Mononuclear cell (primary cell): Measurements from ENCODE around the gene FNDC3A. TPM values are rescaled to one million over a fixed set of nuclear protein-coding genes. Genes with fewer than 3 reads are reported as not detected.

Experiments
- H3K27me3 ChIP-seq: 2 replicates; pipeline ENCODE4 v1.6.0; 2011; ENCODE audit warnings: low read length, control low read depth; ENCODE audit not compliant: insufficient read depth
- H3K4me1 ChIP-seq: 2 replicates; pipeline ENCODE4 v1.5.1; 2011; ENCODE audit warnings: mild to moderate bottlenecking, low read length, control low read depth; ENCODE audit not compliant: insufficient read depth
- H3K4me3 ChIP-seq: 2 replicates; pipeline ENCODE4 v1.5.1; 2011; ENCODE audit warnings: mild to moderate bottlenecking, low read length, moderate library complexity
- H3K9me3 ChIP-seq: 2 replicates; pipeline ENCODE4 v1.5.1; 2011; ENCODE audit warnings: low read depth, mild to moderate bottlenecking, control low read depth, low read length
- total RNA-seq: library from RNA; depleted of rRNA; stranded (reverse); fragments of >200 nt; gene quantifications from one replicate; pipeline ENCODE4 v1.2.3, GENCODE V29; 2012

Gene FNDC3A
- total RNA-seq, 1 donor, result 29.5 TPM

DNA sequence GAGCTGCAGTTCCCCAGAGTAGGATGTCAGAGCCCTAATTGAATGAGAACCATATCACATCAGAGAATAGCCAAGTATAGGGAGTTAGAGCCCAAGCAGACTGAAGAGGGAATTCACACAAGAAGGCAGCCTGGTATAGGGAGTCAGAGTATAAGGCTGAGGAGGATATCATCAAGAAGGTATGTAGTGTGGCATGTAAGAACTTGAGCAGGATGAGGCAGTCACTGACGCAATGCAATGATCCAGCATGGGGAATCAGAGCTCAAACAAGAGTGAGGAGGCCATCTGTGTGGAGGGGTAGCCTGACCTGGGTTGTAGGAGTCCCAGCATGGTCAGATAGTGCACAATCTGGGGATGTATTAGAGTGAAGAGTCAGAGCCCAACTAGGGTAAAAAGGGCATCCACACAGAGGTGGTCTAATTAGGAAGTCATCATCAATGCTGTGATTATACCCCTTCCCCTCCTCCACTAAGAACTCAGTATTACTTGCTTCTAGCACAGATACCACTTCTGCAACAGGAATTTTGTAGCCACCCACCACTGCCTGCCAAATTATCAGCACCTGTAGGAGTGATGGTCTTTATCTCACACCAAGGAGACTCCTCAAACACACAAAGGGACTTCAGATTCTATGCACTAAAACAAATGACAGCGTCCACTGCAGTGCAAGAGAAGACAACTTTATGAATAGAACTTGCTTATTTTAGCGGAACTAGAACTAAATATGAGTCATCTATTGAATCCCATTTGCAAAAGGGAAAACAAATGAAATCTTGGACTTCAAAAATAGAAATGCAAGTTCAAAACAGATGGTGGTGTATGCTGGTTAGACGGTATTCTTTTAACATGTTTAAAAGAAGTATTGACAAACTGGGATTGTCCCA is 107.2 kb downstream of the FNDC3A start:
- Histone ChIP-seq H3K4me3 (no peak overlapping the region), H3K9me3 (no peaks in the 10 kb centered on the region), H3K4me1 (no peaks in the 10 kb centered on the region), H3K27me3 (no peaks in the 10 kb centered on the region)

DNA sequence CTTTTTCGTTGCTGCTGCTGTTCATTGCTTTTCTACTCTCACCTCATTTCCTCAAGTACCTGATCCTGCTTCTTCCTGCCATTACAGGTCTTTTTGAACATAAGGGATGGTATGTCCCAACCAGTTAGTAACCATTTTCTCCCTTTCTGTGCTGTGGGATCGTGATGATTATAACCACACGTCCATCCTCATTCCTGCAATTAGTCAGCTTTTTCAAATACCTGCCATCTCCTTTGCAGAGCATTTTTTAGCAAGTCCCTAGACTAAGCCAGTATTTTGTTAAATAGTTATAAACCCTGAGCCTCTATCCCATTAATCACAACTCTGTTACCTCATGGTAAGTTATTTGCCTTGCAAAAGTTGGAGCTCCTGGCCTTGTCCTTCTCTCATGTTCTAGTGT is 109.2 kb downstream of the FNDC3A start:
- Histone ChIP-seq H3K27me3 (no peaks in the 10 kb centered on the region), H3K4me3 (no peak overlapping the region), H3K9me3 (no peaks in the 10 kb centered on the region), H3K4me1 (no peaks in the 10 kb centered on the region)

DNA sequence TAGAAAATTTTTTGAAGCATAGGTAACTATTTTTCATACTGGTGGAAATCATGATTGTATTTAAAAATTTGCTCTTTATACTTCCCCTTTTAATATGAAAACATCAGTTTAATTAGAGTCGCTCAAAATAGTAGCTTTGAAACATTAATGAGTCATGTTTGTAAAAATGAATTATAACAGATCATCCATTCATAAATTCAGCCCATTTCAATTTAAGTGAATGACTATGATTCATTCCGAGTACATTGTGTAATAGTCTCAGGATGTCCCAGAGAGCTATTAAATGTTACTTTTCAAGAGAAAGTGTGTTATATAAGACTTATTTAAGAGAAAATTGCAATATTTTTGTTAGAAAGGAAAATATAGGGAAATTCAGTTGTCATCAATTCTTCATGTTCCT is 111.0 kb downstream of the FNDC3A start:
- no peaks in the 10 kb centered on the region for H3K9me3 ChIP-seq
- no peaks in the 10 kb centered on the region for H3K27me3 ChIP-seq
- H3K4me1 ChIP-seq, result no peaks in the 10 kb centered on the region
- no peak overlapping the region for H3K4me3 ChIP-seq

DNA sequence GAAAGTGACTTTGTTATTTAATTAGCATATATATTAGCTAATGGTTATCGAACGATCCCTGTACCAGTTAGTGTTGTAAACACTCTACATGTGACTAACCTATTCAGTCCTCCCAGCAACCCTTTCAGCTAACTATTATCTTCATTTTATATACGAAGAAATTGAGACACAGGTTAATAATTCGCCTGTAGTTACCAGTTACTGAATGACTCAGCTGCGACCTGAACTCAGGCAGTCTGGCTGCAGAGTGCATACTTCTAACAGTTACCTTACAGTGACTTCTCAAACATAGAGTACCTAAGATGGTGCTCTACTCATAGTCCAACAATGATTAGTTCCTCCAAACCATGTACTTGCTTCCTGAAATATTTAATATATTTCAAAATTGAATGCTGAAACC is 117.7 kb downstream of the FNDC3A start:
- Histone ChIP-seq H3K9me3 (no peaks in the 10 kb centered on the region), H3K27me3 (no peaks in the 10 kb centered on the region), H3K4me3 (no peak overlapping the region), H3K4me1 (no peaks in the 10 kb centered on the region)

DNA sequence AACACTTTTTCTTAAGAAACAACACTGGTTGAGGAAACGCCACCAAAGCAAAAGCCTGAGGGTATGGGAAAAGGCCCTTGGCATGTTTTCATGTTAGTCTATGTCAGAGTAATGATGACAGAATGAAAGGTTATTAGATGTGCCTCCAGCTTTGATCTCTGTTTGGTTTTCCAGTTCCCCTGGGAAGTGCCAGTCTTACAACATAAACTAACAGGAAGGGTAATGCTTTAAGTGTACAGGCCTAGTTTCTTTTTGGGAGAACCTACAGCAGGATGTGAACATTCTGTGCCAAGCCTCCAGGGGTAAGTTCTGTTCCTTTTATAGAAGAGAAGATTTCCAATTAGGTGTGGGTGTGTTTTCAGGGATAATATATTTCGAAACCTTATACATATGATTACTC is 121.7 kb downstream of the FNDC3A start:
- H3K9me3 ChIP-seq, result no peaks in the 10 kb centered on the region
- H3K27me3 ChIP-seq, result no peaks in the 10 kb centered on the region
- H3K4me3 ChIP-seq, result no peak overlapping the region
- H3K4me1 ChIP-seq, result no peaks in the 10 kb centered on the region

DNA sequence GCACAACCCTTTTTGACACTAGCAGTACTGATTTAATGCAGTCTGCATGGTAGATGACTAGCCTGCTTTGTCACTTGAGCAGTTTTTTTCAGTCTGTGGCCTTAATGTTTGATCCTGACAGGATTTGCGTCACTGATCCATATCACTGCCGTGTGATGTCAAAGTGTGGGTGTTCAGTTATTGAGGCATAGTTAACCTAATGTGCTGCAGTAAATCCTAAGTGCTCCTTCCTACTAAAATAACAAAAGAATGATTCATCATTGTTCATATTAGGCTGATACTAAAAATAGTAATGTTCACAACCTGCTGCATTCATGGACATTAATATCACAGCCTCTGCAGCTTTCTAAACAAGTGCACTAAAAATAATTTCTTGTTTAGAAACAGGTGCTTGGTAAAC is 122.5 kb downstream of the FNDC3A start:
- no peak overlapping the region for H3K4me3 ChIP-seq
- H3K9me3 ChIP-seq, result no peaks in the 10 kb centered on the region
- H3K4me1 ChIP-seq, result no peaks in the 10 kb centered on the region
- H3K27me3 ChIP-seq, result no peaks in the 10 kb centered on the region

DNA sequence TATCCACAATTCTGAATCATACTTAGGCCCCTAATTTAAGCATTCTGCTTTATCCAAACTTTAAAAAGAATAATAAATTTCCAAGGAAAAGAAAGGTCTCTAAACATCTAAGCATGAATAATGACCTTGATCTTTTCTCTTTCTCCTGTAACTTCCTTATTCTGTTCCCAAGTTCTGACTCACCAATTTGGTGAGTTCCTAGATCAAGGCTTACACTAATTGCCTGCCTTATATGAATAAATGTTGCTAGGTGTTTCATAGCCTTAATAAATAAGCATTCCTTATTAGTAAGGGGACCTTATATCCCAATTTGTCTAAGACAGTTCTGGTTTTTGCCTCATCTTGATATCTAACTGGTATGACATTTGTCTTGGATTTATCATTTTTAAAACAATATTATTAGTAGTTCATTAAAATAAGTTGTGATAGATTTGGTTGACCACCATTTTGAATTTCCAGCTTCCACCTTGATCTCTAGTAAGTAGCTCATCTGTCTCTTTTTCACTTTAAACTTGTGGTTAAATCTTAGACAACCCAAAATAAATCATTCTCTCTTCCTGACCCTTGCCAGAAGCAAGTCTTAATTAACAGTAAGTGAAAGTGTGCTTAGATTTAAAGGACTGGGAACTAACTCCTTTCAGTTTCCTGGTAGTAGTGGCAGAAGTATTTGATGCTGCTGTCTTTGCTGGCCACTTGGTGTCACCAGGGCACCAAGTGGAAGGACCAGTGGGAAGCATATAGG is 123.2 kb downstream of the FNDC3A start:
- no peaks in the 10 kb centered on the region for H3K27me3 ChIP-seq
- no peaks in the 10 kb centered on the region for H3K9me3 ChIP-seq
- no peaks in the 10 kb centered on the region for H3K4me1 ChIP-seq
- no peak overlapping the region for H3K4me3 ChIP-seq

DNA sequence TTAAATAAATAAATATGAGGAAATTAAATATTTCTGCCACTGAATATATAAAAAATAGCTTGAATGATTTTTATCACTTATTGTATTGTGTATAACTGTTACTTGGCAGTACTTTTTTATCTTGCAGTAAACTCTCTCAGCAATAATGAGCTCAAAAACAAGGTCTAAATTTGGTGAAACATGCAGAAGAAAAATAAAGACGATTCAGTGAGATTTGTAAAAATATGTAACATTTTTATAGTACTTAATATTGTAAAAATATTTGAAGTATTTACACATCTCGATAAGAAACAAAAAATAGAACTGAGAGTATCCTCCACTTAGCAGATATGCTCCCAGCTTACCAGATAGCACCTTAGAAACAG is 123.8 kb downstream of the FNDC3A start:
- H3K4me1 ChIP-seq, result no peaks in the 10 kb centered on the region
- no peak overlapping the region for H3K4me3 ChIP-seq
- no peaks in the 10 kb centered on the region for H3K9me3 ChIP-seq
- H3K27me3 ChIP-seq, result no peaks in the 10 kb centered on the region

DNA sequence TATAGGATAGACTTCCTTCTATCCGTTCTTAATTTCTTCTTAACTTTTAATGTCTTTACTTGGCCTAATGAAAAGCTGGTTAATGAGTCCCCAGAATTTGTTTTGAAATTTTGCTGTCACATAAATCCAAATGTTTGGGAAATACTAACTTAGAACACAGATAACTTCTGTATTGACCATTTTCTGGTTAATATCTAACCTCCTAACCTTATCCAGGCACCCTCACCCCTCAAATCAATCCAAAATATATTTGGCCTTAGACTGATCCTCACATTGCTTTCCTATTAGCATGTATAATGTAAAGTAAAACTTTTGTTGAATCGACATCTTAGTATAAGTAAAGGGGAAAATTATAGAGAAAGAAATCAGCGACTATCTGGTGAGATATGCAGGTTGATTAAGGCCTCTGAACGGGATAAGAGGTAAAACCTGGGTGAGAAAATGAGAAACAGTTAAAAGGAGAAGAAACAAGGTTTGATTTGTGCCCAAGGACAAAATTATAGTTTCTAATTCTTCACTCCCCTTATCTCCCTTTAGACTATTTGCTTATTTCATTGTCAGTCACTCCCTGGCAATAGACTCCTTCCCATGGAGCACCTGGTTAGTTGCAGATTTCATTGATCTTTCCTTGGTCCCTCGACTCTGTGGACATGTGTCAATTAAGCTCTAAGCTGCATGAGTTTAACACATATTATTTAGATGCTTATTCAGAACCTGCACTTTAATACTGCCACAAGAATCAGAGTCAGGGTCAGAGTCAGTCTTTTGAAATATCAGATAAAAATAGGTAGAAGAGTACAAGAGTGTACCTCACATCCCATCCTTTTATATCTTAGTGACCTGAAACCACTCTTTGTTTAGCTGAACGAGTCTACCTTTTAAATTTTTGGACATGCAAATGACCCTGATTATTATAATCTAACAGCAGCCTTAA is 125.2 kb downstream of the FNDC3A start:
- Histone ChIP-seq H3K9me3 (no peaks in the 10 kb centered on the region), H3K4me1 (no peaks in the 10 kb centered on the region), H3K4me3 (no peak overlapping the region), H3K27me3 (no peaks in the 10 kb centered on the region)

DNA sequence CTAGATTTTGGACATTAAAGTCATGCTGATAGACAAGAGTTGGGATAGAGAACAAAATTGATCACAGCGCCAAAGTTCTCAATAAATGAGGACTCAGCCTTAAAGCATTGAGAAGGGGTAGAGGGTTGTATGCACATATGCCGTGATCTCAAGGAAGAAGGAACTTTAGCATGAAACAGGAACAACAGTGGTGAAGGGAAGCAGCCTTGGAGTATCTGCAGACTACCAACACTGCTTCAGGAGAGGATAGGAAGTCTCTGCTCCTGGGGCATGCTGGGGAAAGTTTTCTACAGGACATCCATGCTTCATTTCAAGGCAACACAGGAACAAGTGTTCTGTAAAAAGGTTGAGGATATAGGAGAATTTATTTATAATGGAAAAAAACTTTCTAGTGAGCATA is 132.5 kb downstream of the FNDC3A start:
- Histone ChIP-seq H3K4me1 (peaks cover 24% of the 10 kb centered on the region), H3K27me3 (no peaks in the 10 kb centered on the region), H3K9me3 (no peaks in the 10 kb centered on the region), H3K4me3 (no peak overlapping the region)

DNA sequence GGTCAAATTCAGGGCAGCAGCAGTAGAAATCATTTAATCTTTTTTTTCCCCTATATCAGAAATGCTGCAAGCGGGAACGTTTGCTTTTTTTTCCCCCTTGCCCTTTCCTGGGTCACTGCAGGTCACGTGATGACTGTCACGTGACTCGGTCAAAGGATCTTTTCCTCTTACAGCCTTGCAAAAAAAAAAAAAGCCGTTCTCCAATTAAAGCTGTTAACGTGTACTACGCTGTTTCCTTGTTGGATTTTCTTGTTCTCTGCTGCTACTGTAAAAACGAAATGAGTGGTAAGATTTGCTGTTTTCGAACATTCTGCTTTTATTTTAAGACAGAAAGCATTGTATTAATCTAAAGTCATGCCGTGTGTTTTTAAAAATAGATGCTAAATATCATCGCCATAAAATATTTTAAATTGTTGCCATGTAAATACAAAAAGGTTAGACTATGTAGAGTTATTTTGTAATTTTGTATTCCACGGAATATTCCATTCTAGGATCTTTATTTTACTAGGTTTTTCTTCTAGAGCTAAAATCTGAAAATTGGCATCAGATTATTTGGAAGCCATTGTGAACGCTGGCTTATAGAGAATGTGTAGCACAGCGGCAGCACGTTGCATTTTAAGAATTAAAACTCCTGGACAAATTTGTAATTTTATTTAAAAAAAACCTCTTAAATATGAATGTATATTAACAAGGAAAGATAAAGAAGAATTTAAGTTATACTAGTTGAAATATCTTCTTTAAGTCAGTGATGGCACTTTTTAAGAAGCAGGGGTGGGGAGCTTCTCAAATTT is 134.6 kb downstream of the FNDC3A start:
- H3K9me3 ChIP-seq, result no peaks in the 10 kb centered on the region

DNA sequence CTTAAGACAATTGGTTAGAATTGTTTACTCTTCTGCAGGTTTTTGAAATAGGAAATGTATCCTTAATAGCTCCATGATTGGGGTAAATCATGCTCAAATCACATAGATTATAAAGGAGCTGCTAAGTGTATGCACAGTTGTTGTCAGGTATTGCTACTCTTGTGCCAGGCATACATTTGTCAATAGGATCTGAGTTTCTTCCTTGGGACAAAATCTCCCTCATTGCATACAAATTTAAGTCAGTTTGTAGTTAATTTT is 135.1 kb downstream of the FNDC3A start:
- Histone ChIP-seq H3K4me3 (peak overlapping the region; percentile 55), H3K27me3 (no peaks in the 10 kb centered on the region), H3K4me1 (peaks cover 29% of the 10 kb centered on the region), H3K9me3 (no peaks in the 10 kb centered on the region)

More for the DNA sequence above, 134.6 kb downstream of the FNDC3A start:
- Histone ChIP-seq H3K27me3 (no peaks in the 10 kb centered on the region), H3K4me1 (peaks cover 29% of the 10 kb centered on the region), H3K4me3 (peak overlapping the region; percentile 55)

DNA sequence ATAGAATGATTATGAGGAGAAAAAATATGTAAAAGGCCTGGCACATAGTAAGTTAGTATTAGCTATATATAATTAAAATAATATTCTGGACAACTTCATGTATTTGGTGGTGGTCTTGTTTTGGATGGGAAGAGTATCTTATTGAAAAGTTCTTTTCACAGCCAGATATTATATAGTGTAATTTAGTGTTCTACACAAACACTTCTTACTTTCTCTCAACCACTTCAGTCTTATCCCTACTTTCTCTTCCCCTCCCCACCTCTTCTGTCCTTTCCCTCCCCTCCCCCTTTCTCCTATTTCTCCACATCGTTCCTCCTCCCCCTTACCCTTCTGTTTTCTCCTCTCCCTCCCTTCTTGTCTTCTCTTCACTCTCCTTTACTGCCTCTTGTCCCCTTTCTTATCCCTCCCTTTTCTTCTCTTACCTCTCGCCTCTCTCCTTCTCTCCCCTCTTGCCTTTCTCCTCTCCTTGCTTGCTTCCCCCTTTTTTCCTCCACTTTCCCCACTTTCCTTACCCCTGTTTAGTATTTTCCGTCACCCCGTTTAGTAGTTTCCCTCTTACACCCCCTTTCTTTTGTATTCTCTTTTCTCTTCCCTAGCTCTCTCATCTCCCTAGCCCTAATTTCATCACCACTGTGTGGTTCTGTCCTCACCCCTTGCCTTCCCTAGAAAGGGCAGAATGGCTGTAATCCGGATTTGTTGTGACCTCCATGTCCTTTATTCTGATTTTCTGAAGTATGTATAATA is 137.2 kb downstream of the FNDC3A start:
- no peak overlapping the region for H3K4me3 ChIP-seq
- no peaks in the 10 kb centered on the region for H3K9me3 ChIP-seq
- peaks cover 26% of the 10 kb centered on the region for H3K4me1 ChIP-seq
- no peaks in the 10 kb centered on the region for H3K27me3 ChIP-seq
